HPDE6-E6E7 (cell line): ENCODE results near the gene AK5.

Experiments
- DNase-seq: peaks from one replicate; pipeline ENCODE4 v3.0.0; 2011; ENCODE audit warnings: missing footprints; ENCODE audit errors: extremely low spot score

Gene AK5

DNA sequence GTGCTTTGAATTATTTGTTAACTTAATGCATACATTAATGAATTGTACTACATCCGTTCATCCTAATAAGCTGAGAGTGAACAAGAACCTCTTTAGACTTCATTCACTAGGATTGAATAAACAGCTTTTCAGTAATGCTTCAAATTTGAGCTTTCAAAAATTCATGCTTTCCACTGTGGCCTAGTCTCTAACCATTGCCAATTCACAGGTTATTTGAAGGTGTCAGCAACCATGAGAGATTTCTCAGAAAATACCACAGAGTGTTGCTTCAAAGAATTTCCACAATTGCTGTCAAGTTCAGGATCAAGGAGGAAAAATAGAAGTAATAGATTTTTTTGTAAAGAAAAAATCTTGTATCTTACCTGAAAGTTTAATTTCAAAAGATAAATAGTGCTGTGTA, 72.7 kb downstream of the AK5 start:
- DNase-seq = no peak

DNA sequence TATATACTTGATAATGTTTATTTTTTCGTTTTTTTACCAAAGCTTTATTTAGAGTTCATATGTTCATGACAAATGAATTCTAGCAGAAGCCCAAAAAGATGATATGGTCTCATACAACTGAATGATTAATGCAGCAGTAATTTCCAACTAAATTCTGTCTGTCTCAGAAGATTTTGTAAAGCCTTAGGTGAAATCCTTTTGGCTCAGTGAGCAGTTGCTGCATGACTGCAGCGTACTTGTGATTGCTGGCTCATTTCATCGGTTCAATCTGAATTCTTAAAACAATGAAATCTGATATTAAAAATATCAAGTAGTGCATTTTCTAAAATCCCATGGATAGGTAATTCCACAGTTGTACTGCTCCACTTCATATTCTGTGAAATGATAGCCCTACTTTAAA, 73.2 kb downstream of the AK5 start:
- DNase-seq = no peak

DNA sequence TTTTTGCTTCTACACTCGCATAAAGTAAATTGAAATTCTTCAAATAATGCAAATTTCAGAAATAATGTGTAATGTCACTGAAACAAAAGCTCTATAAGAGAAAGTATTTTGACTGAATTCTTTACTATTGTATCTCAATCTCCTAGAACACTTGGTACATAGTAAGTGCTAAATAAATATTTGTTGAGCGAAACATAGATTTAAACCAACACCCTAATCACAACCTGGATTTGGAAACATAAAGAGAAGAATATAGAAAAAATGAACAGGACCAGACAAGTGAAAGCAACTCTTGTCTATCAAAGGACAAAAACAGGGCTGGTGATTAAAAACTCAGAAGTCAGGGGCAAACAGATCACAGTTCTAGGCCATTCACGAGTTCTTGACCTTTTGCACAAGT, 74.3 kb downstream of the AK5 start:
- DNase-seq = no peak

DNA sequence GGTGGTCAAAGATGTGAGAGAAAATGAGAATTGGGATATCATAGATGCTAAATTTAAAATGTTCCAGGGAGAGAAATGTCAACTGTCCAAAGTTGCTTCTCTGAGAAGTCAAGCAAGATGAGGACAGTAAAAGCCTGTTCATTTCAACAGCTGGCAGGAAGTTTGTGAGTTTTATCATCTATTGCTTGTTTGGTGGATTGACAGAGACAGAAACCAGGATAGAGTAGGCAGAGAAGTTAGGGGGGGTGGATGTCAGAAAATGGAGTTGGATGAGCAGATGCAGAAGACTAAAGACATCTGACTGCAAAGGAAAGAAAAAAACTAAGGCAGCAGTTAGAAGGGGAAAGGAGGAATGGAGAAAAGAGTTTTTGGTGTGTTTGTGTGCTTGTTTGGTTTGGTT, 78.4 kb downstream of the AK5 start:
- DNase-seq = no peak

DNA sequence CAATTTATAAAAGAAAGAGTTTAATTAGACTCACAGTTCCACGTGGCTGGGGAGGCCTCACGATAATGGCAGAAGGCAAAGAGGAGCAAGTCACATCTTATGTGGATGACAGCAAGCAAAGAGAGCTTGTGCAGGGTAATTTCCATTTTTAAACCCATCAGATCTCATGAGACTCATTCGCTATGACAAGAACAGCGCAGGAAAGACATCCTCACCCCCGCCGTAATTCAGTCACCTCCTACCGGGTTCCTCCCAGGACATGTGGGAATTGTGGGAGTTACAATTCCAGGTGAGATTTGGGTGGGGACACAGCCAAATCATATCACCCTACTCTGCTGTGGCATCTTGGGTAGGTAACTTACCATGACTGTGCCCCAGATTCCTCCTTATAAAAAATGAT, 79.8 kb downstream of the AK5 start:
- no peak for DNase-seq

DNA sequence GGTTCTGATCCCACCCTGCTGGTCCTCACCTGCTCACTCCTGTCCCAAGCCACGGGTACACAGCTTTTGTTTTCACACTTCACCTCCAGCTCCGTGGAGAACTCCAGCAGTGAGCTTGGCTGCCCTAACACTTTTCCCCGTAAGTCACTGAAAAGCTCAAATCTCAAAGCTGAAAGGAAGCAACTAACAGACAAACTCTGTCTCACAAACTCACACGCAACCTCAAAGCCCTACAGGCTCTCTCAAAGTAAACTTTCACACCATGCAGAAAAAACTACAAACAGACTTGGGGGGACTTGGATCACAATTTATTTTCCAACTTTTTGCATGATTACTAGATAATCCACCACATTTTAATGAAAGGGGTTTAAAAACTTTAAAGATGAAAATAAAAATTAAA, 88.3 kb downstream of the AK5 start:
- DNase-seq = no peak

DNA sequence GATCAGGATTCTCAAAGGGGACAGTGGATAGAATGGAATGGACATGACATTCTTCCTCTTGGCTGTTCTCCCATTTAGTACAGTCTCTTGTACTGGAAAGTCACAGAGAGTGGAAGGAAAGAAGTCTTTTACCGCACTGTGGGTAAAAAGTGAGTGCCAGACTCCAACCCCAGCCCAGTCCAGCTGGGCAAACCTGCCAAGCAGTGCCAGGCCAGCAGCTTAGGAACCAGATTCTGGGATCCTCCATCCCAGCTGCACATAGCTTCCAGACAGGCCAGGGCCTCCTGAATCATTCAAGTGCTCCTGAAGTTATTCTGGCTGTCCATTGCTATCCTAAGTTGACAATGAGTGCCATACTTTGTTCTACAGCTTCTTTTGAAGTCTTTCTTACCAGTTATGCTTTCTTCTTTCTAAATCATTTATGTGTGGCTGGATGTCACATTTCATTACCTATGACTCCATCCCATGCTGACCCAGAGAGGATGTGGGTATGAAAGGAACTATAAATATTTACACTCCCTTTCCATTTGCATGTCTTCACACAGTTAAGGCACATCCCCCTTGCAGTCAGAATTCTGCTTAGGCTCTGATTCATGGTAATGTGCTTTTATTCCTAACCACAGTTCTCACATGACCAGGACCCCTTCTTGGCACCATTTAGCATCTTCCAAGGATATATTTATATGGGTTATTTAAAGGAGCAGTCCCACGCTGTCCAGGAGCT, 88.9 kb downstream of the AK5 start:
- DNase-seq = no peak

DNA sequence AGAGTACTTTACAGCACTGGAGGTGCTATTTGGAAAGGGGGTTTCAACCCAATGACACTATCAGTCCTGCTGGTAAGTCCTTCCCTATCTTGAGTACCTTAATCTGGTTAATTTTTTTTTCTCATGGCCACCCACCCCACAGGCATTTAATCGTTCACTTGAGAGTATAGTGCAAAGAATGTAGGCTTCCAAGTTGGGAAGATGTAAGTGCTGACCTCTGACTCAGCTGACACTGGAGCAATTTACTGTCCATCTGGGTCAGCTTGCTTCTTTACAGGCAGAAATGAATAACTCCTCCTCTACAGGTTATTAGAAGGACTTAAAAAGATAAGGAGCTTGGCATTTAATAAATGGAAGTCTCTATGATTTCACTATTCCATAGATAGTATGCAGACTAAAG, 89.6 kb downstream of the AK5 start:
- no peak for DNase-seq

DNA sequence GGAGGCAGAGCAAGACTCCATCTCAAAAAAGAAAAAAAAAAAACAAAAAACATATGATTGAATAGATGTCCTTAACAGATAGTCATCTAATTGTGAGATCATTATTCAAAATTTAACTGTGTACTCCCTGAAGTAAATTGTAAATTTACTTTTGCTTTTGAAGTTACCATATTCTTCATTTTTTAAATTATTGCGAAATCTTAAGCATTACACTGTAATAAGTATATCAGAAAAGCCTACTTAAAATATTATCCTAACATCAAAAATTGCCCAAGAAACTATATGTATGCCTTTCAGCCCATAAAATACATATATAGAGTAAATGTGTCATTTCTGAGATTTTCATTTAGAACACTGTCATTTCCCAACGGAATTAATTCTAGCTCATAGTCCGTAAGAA, 91.9 kb downstream of the AK5 start:
- DNase-seq = no peak

DNA sequence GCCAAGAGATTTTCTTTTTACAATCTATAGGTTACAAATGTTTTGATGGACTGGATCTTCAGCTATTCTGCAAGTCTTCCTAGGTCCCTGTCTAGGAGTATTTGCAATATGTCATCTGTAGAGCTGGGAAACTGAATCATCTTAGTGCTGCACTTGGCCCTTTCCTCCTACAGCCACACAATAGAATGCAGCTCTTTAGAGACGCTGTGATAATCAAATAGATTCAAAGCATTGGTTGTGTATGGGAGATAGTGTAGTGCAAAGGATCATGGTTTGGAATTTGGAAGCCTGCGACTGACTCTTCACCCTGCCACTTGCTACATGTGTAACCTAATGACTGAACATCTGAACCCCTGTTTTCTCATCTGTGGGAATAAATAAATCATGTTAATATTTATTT, 93.7 kb downstream of the AK5 start:
- no peak for DNase-seq

DNA sequence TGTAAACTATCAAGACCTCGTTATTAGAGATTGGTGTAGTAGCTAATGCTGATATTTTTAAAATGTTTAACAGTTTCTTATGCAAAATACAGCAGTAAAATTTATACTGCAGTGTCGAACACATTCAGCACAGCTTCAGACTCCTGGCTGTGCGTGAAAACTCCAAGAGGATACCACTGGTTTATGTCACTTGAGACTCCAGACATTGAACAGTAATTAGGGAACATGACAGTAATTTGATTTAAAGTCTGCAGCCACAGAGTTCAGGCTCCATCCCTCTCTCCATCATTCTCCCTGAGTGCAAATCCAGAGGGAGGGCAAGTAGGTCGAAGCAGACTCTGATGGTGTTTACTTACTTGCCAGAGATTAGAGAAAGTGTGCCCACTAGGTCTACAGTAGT, 94.2 kb downstream of the AK5 start:
- no peak for DNase-seq

DNA sequence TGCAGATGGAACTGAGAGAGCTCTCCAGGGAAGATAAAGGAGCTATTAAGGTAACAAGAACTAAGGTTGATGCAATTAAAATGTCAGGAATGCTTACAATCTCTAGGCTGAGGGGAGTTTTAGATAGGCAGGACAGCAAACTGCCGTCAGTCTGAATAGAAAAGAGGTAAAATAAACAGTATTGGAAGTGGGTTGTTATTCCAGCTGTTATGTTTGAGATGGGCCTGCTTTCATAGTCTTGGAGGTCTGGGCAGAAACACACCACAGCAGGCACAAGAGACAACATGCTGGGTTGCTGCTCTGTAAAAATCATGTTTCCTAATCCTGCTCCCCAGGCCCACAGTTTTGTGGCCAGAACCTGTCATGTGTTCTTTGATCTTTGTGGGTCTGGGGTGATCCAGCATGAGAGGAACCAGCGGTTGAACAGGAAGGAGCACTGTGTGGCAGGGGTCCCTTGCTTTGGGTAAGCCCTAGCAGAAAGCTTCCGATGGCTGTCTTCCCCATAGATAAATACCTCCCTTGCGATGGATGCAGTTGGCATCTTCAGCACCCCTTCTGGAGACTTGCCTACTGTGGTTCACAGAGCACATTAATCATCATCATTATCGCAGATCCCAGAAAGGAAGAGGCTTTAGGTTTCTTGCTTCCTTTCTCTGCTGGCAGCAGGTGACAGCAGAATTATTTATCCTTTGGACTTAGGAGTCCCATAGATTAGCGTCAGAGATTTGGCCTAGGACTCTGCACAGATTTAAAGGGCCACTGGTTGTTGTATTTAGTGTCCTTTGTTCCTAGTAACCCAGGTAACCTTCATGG, 97.1 kb downstream of the AK5 start:
- no peak for DNase-seq

DNA sequence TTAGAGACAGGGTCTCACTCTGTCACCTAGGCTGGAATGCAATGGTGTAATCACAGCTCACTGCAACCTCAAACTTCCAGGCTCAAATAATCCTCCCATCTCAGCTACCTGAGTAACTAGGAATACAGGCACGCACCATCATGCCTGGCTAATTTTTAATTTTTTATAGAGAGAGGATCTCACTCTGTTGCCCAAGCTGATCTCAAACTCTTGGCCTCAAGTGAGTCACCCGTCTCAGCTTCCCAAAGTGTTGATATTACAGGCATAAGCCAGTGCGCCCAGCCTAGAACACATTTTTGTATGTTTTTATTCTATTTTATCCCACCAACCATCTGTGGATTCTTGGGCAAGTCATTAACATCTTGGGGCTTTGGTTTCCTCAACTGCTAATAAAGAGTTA, 100.5 kb downstream of the AK5 start:
- no peak for DNase-seq

DNA sequence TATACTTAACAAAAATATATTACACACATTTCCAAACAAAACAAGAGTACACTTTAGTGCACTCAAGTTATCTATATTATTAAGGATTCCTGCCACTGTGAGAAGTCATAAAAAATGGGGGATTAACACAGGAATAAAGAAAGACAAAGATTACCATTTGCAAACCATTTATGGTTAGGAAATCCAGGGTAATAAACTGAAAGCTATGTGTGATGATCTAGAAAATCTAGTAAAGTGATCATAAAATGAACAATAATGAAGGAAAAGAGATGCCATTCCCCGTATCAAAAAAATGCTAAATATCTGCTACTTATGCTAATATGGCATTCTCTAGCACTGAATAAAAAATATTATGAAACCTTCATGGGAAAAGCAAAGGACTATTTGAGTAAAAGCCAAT, 101.4 kb downstream of the AK5 start:
- no peak for DNase-seq

DNA sequence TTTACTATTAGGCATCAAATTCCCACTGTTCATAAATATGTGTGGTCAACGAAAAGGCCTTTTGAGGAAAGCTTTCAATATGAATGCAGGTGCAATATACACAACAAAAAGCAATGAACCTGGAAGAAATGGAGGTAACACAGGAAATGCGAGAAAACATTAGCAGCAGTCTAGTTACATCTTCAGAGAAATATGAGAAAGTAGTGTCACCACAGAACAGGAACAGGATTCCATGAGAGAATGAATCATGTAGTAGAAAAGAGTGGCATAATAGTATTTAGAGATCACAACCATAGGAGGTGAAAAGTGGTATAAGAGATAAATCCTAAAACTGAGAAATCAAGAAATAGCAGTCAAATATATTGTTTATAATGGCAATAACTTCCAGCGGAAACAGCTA, 103.7 kb downstream of the AK5 start:
- DNase-seq = no peak

DNA sequence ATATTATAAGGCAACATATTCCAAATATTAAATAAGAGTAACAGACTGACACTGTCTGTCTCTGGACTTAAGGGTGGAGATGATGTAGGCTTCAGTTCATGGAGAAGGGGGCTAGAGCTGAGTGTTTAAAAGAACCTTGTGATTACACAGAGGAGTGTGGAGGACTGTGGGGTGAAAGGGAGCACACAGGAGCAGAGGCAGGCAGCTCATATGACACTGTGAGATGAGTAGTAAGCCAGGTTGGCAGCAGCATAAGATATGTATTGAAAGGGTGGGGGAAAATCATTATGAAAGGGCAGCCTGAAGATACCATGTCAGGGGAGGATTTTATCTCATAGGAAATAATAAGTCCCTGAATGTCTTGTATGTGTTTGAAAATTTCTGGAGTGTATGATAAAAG, 104.5 kb downstream of the AK5 start:
- no peak for DNase-seq

DNA sequence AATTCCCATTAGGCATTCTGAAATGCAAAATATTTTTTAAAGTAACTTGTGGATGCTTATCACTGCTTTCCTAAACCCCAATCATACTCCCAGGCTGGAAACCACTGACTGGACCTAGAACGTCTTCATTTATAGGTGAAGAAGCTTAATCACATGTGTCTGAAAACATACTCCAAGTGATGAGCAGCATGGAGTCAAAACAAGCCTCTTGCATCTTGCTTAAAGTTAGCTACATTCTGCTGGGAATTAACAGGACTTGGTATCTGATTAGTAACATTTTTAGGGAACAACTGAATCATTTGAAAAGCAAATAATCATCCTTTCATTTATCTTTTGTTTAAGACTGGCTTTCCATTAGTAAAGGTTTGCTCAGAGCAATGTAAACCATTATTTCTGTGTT, 105.7 kb downstream of the AK5 start:
- no peak for DNase-seq

DNA sequence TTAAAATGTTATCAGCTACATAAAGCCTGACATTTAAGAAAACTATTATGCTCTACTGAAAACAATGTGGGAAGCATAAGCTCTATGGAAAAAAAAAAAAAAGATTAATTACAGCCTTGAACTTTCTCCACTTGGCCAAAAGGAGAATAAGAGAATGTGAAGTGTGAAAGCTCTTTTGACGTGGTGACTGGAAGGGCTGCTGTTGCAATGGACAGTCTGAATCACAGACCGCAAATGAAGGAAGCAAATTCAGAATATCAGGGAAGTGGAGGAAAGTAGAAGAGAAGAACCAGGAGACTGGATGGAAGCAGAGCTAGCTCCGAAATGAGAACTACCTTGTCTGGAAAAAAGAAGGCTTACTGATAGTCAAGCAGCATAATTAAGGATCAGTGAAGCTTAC, 106.8 kb downstream of the AK5 start:
- no peak for DNase-seq

DNA sequence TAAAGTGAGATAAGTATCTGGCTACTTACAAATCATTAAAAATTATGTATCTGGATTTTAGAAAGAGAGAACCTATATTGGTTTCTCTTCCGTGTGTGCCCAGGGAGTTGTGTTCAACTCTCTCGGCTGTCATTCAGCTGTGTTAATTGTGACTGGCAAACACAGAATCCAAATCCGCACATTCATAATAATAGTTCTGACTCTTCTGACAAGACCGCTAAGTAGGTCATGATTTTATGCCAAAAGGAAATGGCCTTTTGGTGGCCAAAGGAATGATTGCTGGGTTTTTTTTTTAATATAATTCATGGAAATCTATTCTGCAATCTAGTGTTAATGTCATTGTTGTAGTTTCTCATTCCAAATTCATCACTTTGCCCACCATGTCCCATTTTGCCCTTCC, 110.7 kb downstream of the AK5 start:
- DNase-seq = no peak

DNA sequence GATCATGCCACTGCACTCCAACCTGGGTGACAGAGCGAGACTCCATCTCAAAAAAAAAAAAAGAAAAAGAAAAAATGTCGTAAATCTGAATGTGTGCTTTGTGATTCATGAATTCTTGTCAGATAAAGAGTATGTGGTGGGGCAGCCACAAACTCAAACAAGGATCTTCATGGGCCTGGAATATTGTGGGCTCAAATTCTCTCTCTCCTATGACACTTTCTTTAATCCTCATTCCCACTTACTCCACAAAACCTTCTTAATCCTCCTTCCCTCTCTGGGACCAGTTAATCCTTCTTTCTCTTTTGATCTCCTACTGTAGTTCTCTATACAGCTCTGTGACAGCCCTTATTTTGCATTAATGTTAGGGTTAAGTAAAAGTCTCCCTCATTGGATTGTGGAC, 112.3 kb downstream of the AK5 start:
- no peak for DNase-seq

DNA sequence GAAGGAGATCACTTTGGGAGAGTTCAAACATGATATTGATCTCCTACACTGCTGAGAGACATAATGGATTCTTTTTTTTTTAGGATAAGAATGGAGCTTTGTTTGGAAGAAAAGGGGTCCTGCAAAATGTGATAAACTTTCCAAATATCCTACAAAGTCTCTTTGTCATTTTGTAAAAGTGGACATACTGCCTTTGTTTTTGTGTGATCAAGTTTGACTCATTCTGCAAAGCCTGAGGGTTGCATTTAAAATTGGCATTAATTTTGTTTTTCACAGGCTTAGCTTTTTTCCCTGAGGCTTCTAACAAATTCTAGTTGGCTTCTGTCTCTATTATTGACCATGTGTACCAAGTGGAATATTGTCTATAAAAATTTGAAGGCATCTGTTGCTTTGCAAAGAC, 113.2 kb downstream of the AK5 start:
- no peak for DNase-seq

DNA sequence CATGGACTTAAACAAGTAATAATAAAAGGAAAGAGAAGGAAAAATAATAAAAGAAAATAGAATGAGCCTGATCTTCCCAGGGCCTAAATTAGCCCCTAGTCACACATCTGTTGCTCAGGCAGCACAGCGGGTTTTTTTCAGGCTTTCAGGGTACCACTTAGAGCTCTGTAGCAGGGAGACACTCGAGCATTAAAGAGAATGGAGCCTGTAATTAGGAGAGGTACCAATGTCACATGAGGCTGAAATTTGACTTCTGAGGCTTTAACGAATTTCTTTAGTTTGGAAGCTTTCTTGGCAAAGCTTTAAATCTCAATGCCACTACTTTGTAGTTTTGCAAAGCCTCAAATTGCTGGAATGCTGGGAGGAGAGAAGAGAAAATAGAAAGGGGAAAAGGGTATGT, 116.3 kb downstream of the AK5 start:
- DNase-seq = no peak

DNA sequence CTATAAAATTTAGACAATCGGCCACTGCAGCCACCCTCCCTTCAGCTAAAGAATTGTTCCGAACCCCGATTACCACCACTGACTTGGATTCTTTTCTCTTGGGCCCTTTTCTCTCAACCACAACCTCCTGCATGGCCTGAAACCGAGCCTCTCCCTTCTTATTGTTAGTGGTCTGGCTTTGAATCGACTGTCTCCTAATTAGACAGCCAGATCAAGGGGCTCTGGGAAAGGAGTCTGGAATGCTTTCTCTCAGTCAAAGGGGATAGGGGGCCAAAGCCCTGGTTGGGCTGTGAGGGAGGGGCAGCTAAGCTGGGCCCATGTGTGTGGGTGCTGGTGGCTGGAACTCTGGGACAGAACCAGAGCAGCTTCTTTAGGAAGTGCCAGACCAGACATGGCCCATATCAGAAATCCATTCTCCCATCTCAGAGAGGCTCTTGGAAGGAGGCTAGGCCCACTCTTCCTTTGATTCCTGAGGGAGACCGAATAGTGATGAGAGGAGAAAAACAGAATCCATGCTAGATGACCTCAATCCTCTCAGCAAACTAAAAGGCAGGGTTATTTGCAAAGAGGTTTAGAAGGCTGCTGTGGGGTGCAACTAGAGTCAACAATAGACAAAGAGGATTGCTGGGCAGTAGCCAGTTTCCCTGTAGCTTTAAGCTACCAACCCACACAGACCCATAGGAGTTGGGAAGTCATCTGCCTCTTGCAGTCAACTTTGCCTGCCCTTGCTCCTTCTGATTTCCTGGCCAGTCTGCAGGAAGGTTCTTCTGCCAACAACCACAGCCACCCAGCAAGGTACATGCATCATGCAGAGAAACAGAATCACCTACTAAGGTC, 117.6 kb downstream of the AK5 start:
- no peak for DNase-seq
